OCI-LY1 (cell line): Measurements from ENCODE around the gene STK32C.

Experiments
- H2AFZ ChIP-seq: fragments of 200-600 bp; sonication (generic), shearing (Covaris generic); 2 replicates; pipeline ENCODE4 v1.6.0; 2014; ENCODE audit warnings: antibody characterized with exemption, mild to moderate bottlenecking, low read length
- H3F3A ChIP-seq: fragments of 200-600 bp; sonication (generic), shearing (Covaris generic); 2 replicates; pipeline ENCODE4 v1.6.0; 2014; ENCODE audit warnings: mild to moderate bottlenecking, antibody characterized with exemption, low read length, moderate library complexity; ENCODE audit not compliant: insufficient read depth
- H3K27ac ChIP-seq: fragments of 200-600 bp; sonication (generic); 2 replicates; pipeline ENCODE4 v1.5.1; 2014; ENCODE audit warnings: low read length, mixed run types, mild to moderate bottlenecking, low read depth; ENCODE audit not compliant: poor library complexity, severe bottlenecking
- H3K27me3 ChIP-seq: fragments of 200-600 bp; sonication (generic); 2 replicates; pipeline ENCODE4 v1.6.0; 2014; ENCODE audit warnings: antibody characterized with exemption, mild to moderate bottlenecking, low read length, moderate library complexity; ENCODE audit not compliant: insufficient read depth
- H3K36me3 ChIP-seq: fragments of 200-600 bp; sonication (generic); 2 replicates; pipeline ENCODE4 v1.6.1; 2014; ENCODE audit warnings: mild to moderate bottlenecking, antibody characterized with exemption, low read length, moderate library complexity, mixed read lengths; ENCODE audit not compliant: insufficient read depth
- H3K4me1 ChIP-seq: fragments of 200-600 bp; sonication (generic); 2 replicates; pipeline ENCODE4 v1.5.1; 2014; ENCODE audit warnings: mild to moderate bottlenecking, low read length, moderate library complexity; ENCODE audit not compliant: insufficient read depth, severe bottlenecking
- H3K4me2 ChIP-seq: fragments of 200-600 bp; sonication (generic), shearing (Covaris generic); 2 replicates; pipeline ENCODE4 v1.6.1; 2014; ENCODE audit warnings: low read length
- H3K4me3 ChIP-seq: fragments of 200-600 bp; sonication (generic); 2 replicates; pipeline ENCODE4 v1.5.1; 2014; ENCODE audit warnings: low read length, low read depth, mild to moderate bottlenecking, mixed read lengths; ENCODE audit not compliant: poor library complexity, severe bottlenecking
- H3K79me2 ChIP-seq: fragments of 200-600 bp; shearing (Covaris generic); 2 replicates; pipeline ENCODE4 v1.6.1; 2016; ENCODE audit warnings: mixed run types, low read length, mixed read lengths; ENCODE audit not compliant: insufficient read depth
- H3K9ac ChIP-seq: fragments of 200-600 bp; sonication (generic), shearing (Covaris generic); 2 replicates; pipeline ENCODE4 v1.6.1; 2014; ENCODE audit warnings: mild to moderate bottlenecking, low read length, mixed read lengths
- H3K9me2 ChIP-seq: fragments of 200-600 bp; sonication (generic), shearing (Covaris generic); 2 replicates; pipeline ENCODE4 v1.6.1; 2014; ENCODE audit warnings: low read depth, mild to moderate bottlenecking, low read length, mixed read lengths
- H3K9me3 ChIP-seq: fragments of 200-600 bp; shearing (Covaris generic); 2 replicates; pipeline ENCODE4 v1.6.1; 2014; ENCODE audit warnings: low read length, mixed read lengths
- H4K20me1 ChIP-seq: fragments of 200-600 bp; sonication (generic), shearing (Covaris generic); 2 replicates; pipeline ENCODE4 v1.6.0; 2016; ENCODE audit warnings: mild to moderate bottlenecking, low read length; ENCODE audit not compliant: insufficient read depth
- CTCF ChIP-seq: fragments of 200-600 bp; sonication (generic), shearing (Covaris generic); IDR thresholded peaks from 2 replicates; pipeline ENCODE4 v1.5.1; 2017; ENCODE audit warnings: mild to moderate bottlenecking, antibody characterized with exemption, low read length, moderate library complexity, mixed read lengths
- EZH2 ChIP-seq: fragments of 200-600 bp; sonication (generic), shearing (Covaris generic); IDR thresholded peaks from 2 replicates; pipeline ENCODE4 v1.8.0; 2017; ENCODE audit warnings: borderline replicate concordance, mixed run types, mild to moderate bottlenecking, antibody characterized with exemption, low read length, moderate library complexity, mixed read lengths

Gene STK32C

GRCh38 chr10:132175907-132176581 lies 131.7 kb downstream of the STK32C start:
- Histone ChIP-seq H3F3A (no peaks in the 10 kb centered on the region), H3K4me1 (no peaks in the 10 kb centered on the region), H3K27me3 (no peaks in the 10 kb centered on the region), H3K9ac (no peak overlapping the region), H3K4me3 (no peak overlapping the region), H3K79me2 (no peaks in the 10 kb centered on the region), H3K27ac (no peak overlapping the region), H3K4me2 (no peak overlapping the region), H2AFZ (no peak overlapping the region), H3K36me3 (no peaks in the 10 kb centered on the region), H4K20me1 (no peaks in the 10 kb centered on the region), H3K9me3 (no peaks in the 10 kb centered on the region), H3K9me2 (no peaks in the 10 kb centered on the region)
- TF ChIP-seq CTCF, result no peak
- no peak for TF ChIP-seq EZH2

GRCh38 chr10:132175408-132175807 lies 132.3 kb downstream of the STK32C start:
- H2AFZ ChIP-seq, result no peak overlapping the region
- no peaks in the 10 kb centered on the region for H3K27me3 ChIP-seq
- H3F3A ChIP-seq, result no peaks in the 10 kb centered on the region
- no peak overlapping the region for H3K4me3 ChIP-seq
- H3K9me2 ChIP-seq, result no peaks in the 10 kb centered on the region
- no peaks in the 10 kb centered on the region for H3K36me3 ChIP-seq
- H3K9ac ChIP-seq, result no peak overlapping the region
- H3K4me1 ChIP-seq, result no peaks in the 10 kb centered on the region
- H3K27ac ChIP-seq, result no peak overlapping the region
- H3K4me2 ChIP-seq, result no peak overlapping the region
- TF ChIP-seq CTCF, result no peak
- no peak for TF ChIP-seq EZH2
- H3K79me2 ChIP-seq, result no peaks in the 10 kb centered on the region
- no peaks in the 10 kb centered on the region for H4K20me1 ChIP-seq
- H3K9me3 ChIP-seq, result no peaks in the 10 kb centered on the region

GRCh38 chr10:132174237-132174636 lies 133.5 kb downstream of the STK32C start:
- Histone ChIP-seq H3K79me2 (no peaks in the 10 kb centered on the region), H3K4me2 (no peak overlapping the region), H3K36me3 (no peaks in the 10 kb centered on the region), H3F3A (no peaks in the 10 kb centered on the region), H4K20me1 (no peaks in the 10 kb centered on the region), H3K9ac (no peak overlapping the region), H3K9me2 (no peaks in the 10 kb centered on the region), H3K27ac (no peak overlapping the region), H2AFZ (no peak overlapping the region), H3K4me1 (no peaks in the 10 kb centered on the region), H3K27me3 (no peaks in the 10 kb centered on the region), H3K9me3 (no peaks in the 10 kb centered on the region), H3K4me3 (no peak overlapping the region)
- TF ChIP-seq CTCF (no peak), EZH2 (no peak)
